C4-2B (cell line): ENCODE measurements around the gene CD160.

Source experiments
- H3K27ac ChIP-seq: fragments of 450-650 bp; 2 replicates; pipeline ENCODE4 v1.5.1; 2017
- CTCF ChIP-seq: fragments of 450-650 bp; conservative IDR thresholded peaks from 2 replicates; pipeline ENCODE4 v1.5.1; 2017; ENCODE audit warnings: mild to moderate bottlenecking
- ZFX ChIP-seq: fragments of 450-650 bp; IDR thresholded peaks from 2 replicates; pipeline ENCODE4 v1.6.1; 2017

CD160 gene

GRCh38 chr1:145692785-145693443 is 26.4 kb upstream of the CD160 start:
- no peak for TF ChIP-seq CTCF
- TF ChIP-seq ZFX = no peak
- no peak overlapping the region for H3K27ac ChIP-seq

GRCh38 chr1:145695821-145696629 is 23.3 kb upstream of the CD160 start:
- H3K27ac ChIP-seq = no peak overlapping the region
- TF ChIP-seq ZFX = no peak
- TF ChIP-seq CTCF = no peak

GRCh38 chr1:145696630-145696960 is 22.7 kb upstream of the CD160 start:
- H3K27ac ChIP-seq = no peak overlapping the region
- no peak for TF ChIP-seq ZFX
- no peak for TF ChIP-seq CTCF

- no peak for TF ChIP-seq ZFX
- TF ChIP-seq CTCF = no peak
- H3K27ac ChIP-seq = no peak overlapping the region
Measured at GRCh38 chr1:145701306-145701862, 17.9 kb upstream of the CD160 start.

DNA sequence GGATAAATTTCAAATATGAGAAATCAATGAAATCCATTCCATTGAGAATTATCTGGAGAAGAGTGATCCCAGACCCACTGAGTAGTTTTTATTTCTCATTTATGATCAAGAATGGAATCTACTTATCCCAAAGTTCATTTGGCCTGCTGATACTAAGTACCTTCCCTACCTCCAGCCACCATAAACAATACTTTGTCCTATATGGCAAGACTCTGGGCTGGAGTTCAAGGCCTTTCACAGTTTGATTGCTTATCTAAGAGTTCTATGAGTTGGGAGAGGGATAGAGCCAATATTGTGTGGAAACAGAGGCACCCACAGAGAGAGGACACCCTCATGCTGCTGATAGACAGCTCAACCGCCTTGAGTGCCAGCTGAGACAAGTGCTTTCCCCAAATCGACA is 17.2 kb upstream of the CD160 start:
- TF ChIP-seq CTCF = no peak
- TF ChIP-seq ZFX = no peak
- no peak overlapping the region for H3K27ac ChIP-seq

DNA sequence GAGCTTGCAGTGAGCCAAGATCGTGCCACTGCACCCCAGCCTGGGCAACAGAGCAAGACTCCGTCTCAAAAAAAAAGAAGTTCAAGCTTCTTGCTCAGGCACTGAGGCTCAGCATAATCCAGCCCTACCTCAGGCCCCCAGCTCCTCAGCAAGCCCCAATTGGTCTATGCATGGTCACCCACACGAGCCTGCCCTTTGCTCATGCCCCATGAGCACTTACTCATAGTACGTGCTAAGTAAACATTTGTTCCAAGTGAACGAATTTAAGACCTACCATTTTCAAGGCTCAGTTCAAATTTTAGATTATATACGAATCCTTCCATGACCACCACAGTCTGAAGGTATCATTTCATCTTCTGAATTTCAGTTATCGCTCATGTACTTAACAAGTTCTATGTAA is 16.5 kb upstream of the CD160 start:
- H3K27ac ChIP-seq = no peak overlapping the region
- TF ChIP-seq CTCF (no peak), ZFX (no peak)

- H3K27ac ChIP-seq = no peak overlapping the region
Measured at GRCh38 chr1:145705622-145706021, 13.7 kb upstream of the CD160 start.

More at GRCh38 chr1:145705622-145706021, 13.7 kb upstream of the CD160 start:
- no peak for TF ChIP-seq ZFX
- TF ChIP-seq CTCF = no peak
